A549 (cell line): ENCODE results near the gene MIS18A. TPM values are rescaled to one million over a fixed set of nuclear protein-coding genes. Genes with fewer than 3 reads are reported as not detected.

Experiments
- ATAC-seq, 2 experiments: fragments of 200-7000 bp in 1 of 2; fragments of >200 bp in 1 of 2; cut with Nextera tagmentation in 1 of 2; cut with Tn5 transposase in 1 of 2; 3 replicates each; pipeline versions ENCODE4 v1.8.0 to v1.9.1; 2018 to 2020; ENCODE audit warnings: mild to moderate bottlenecking in 1 of 2, moderate library complexity in 1 of 2
- CTCF ChIA-PET: fragments of 300-600 bp; sonication (Branson Sonifier 250); formaldehyde crosslinking; extraction: SDS; loops from one replicate; lab custom pipeline; 2021; ENCODE audit warnings: antibody characterized with exemption, inconsistent platforms; lab: Yijun Ruan, JAX
- POLR2A ChIA-PET: fragments of 350-600 bp; formaldehyde crosslinking; extraction: SDS; loops from one replicate; lab custom pipeline; 2021; ENCODE audit warnings: antibody characterized with exemption, inconsistent platforms; lab: Yijun Ruan, JAX
- DNase-seq, 2 experiments: peaks; one replicate each; pipeline versions ENCODE4 v3.0.0 to v3.0.0-alpha.2; 2011 to 2016; ENCODE audit warnings: low read depth in 1 of 2, low spot score in 1 of 2
- FAIRE-seq: peaks from 2 replicates; lab custom pipeline; 2011; peaks lifted over from hg19 to GRCh38; lab: Jason Lieb, UNC
- H3K27ac ChIP-seq, 2 experiments: fragments of >200 bp; sonication (Bioruptor Twin); formaldehyde crosslinking; 3 replicates each; pipeline ENCODE4 v1.5.1; 2016 to 2017
- H3K4me1 ChIP-seq: fragments of >200 bp; sonication (Bioruptor Twin); formaldehyde crosslinking; 3 replicates; pipeline ENCODE4 v1.6.1; 2016
- H3K4me2 ChIP-seq: fragments of >200 bp; sonication (Bioruptor Twin); formaldehyde crosslinking; 3 replicates; pipeline ENCODE4 v1.6.1; 2016
- H3K4me3 ChIP-seq: fragments of >200 bp; sonication (Bioruptor Twin); formaldehyde crosslinking; 3 replicates; pipeline ENCODE4 v1.5.1; 2016
- H3K9me3 ChIP-seq: fragments of >200 bp; sonication (Bioruptor Twin); formaldehyde crosslinking; 3 replicates; pipeline ENCODE4 v1.6.1; 2016
- ATOH8 ChIP-seq: fragments of 250-450 bp; sonication (Bioruptor Pico); IDR thresholded peaks from 2 replicates; pipeline ENCODE4 v1.5.0; 2020; ENCODE audit warnings: low read depth, mild to moderate bottlenecking, moderate library complexity
- CBX2 ChIP-seq: fragments of 200-600 bp; sonication (generic); IDR thresholded peaks from 2 replicates; pipeline ENCODE4 v1.6.1; 2016; ENCODE audit warnings: low read depth, mild to moderate bottlenecking, borderline replicate concordance
- CHD2 ChIP-seq: fragments of 150-350 bp; IDR thresholded peaks from 2 replicates; pipeline ENCODE4 v1.6.1; 2014; ENCODE audit warnings: low read length; ENCODE audit not compliant: partially characterized antibody
- CTCF ChIP-seq: fragments of >200 bp; sonication (Bioruptor Twin); formaldehyde crosslinking; IDR thresholded peaks from 3 replicates; pipeline ENCODE4 v1.5.1; 2016
- E2F6 ChIP-seq: IDR thresholded peaks from 2 replicates; pipeline ENCODE4 v1.6.1; 2012; ENCODE audit warnings: low read depth, borderline replicate concordance
- EHMT2 ChIP-seq: fragments of 200-600 bp; sonication (generic); IDR thresholded peaks from 2 replicates; pipeline ENCODE4 v1.6.1; 2016; ENCODE audit warnings: antibody characterized with exemption, low read depth, mild to moderate bottlenecking, moderate library complexity
- ELK1 ChIP-seq: fragments of 150-350 bp; IDR thresholded peaks from 2 replicates; pipeline ENCODE4 v1.6.1; 2014; ENCODE audit warnings: low read depth, mild to moderate bottlenecking, low read length
- FOSB ChIP-seq: fragments of 250-450 bp; sonication (Bioruptor Pico); IDR thresholded peaks from 2 replicates; pipeline ENCODE4 v1.5.0; 2020; ENCODE audit warnings: mild to moderate bottlenecking, moderate library complexity
- FOSL2 ChIP-seq, 2 experiments: fragments of 450-650 bp in 1 of 2; fragments of >200 bp in 1 of 2; sonication (Bioruptor Twin) in 1 of 2; formaldehyde crosslinking; IDR thresholded peaks; 2 replicates each; pipeline versions ENCODE4 v1.5.0 to v1.6.1; 2016 to 2020; ENCODE audit warnings: mild to moderate bottlenecking in 1 of 2, moderate library complexity in 1 of 2
- FOXS1 ChIP-seq: fragments of 250-450 bp; sonication (Bioruptor Pico); IDR thresholded peaks from 2 replicates; pipeline ENCODE4 v1.5.0; 2020; ENCODE audit warnings: mild to moderate bottlenecking, moderate library complexity
- GATA3 ChIP-seq: IDR thresholded peaks from 2 replicates; pipeline ENCODE4 v1.6.1; 2012; ENCODE audit warnings: borderline replicate concordance
- HDAC2 ChIP-seq: fragments of 200-600 bp; sonication (generic); IDR thresholded peaks from 2 replicates; pipeline ENCODE4 v1.6.1; 2016
- HES2 ChIP-seq: fragments of >200 bp; sonication (Bioruptor Twin); formaldehyde crosslinking; IDR thresholded peaks from 2 replicates; pipeline ENCODE4 v1.6.1; 2016
- HEYL ChIP-seq: fragments of 250-450 bp; sonication (Bioruptor Pico); IDR thresholded peaks from 2 replicates; pipeline ENCODE4 v1.8.0; 2021; ENCODE audit warnings: mild to moderate bottlenecking, moderate library complexity
- JUN ChIP-seq, 2 experiments: fragments of >200 bp; sonication (Bioruptor Twin); formaldehyde crosslinking; IDR thresholded peaks; 2 replicates in 1 of 2; 3 replicates in 1 of 2; pipeline ENCODE4 v1.6.1; 2016 to 2017
- KDM5A ChIP-seq: fragments of 200-600 bp; sonication (generic); IDR thresholded peaks from 2 replicates; pipeline ENCODE4 v1.6.1; 2016; ENCODE audit warnings: antibody characterized with exemption, mild to moderate bottlenecking
- MAFK ChIP-seq: fragments of 450-650 bp; IDR thresholded peaks from 2 replicates; pipeline ENCODE4 v1.6.1; 2014; ENCODE audit not compliant: partially characterized antibody
- MAX ChIP-seq: IDR thresholded peaks from 2 replicates; pipeline ENCODE4 v1.6.1; 2012
- PHF8 ChIP-seq: fragments of 200-600 bp; sonication (generic); IDR thresholded peaks from 2 replicates; pipeline ENCODE4 v1.6.1; 2016; ENCODE audit warnings: low read depth, mild to moderate bottlenecking, antibody characterized with exemption, moderate library complexity, borderline replicate concordance
- POLR2A ChIP-seq: IDR thresholded peaks from 2 replicates; pipeline ENCODE4 v1.6.1; 2012; ENCODE audit warnings: mild to moderate bottlenecking, low read length
- POLR2AphosphoS2 ChIP-seq: conservative IDR thresholded peaks from 2 replicates; pipeline ENCODE4 v1.6.1; 2012; ENCODE audit warnings: low read length, improper control_type of control experiment, inconsistent platforms
- RFX5 ChIP-seq: fragments of 450-650 bp; IDR thresholded peaks from 2 replicates; pipeline ENCODE4 v1.7.1; 2014; ENCODE audit warnings: antibody characterized with exemption, mild to moderate bottlenecking, moderate library complexity
- RNF2 ChIP-seq: fragments of 200-600 bp; sonication (generic); IDR thresholded peaks from 2 replicates; pipeline ENCODE4 v1.6.1; 2016; ENCODE audit warnings: low read depth, mild to moderate bottlenecking, antibody characterized with exemption, moderate library complexity, borderline replicate concordance
- SREBF2 ChIP-seq: fragments of 450-650 bp; IDR thresholded peaks from 2 replicates; pipeline ENCODE4 v1.6.1; 2014; ENCODE audit warnings: mild to moderate bottlenecking, moderate library complexity
- USF2 ChIP-seq: fragments of 450-650 bp; IDR thresholded peaks from 2 replicates; pipeline ENCODE4 v1.6.1; 2014; ENCODE audit warnings: antibody characterized with exemption
- ZC3H11A ChIP-seq: fragments of 450-650 bp; IDR thresholded peaks from 2 replicates; pipeline ENCODE4 v1.6.1; 2014; ENCODE audit warnings: antibody characterized with exemption, mild to moderate bottlenecking
- ZFP36 ChIP-seq: fragments of 450-650 bp; IDR thresholded peaks from 2 replicates; pipeline ENCODE4 v1.6.1; 2014; ENCODE audit warnings: borderline replicate concordance; ENCODE audit not compliant: partially characterized antibody
- ZSCAN20 ChIP-seq: fragments of 250-450 bp; sonication (Bioruptor Pico); IDR thresholded peaks from 2 replicates; pipeline ENCODE4 v1.8.0; 2022; ENCODE audit warnings: mild to moderate bottlenecking, moderate library complexity
- WGBS: methylation state at CpG from one replicate; pipeline ENCODE4 v1.1.6; 2017; ENCODE audit errors: missing lambda C conversion rate; 5-methylcytosine and 5-hydroxymethylcytosine counted together
- polyA plus RNA-seq, 4 experiments: library from polyadenylated mRNA; depleted of rRNA in 3 of 4; stranded (reverse); fragments of >200 nt; fragmentation: RNase III in 1 of 4; extraction: RNeasy Plus Mini Kit Qiagen cat#74134 plus additional on column Dnase treatment in 1 of 4; gene quantifications; 2 replicates in 3 of 4; 3 replicates in 1 of 4; pipeline ENCODE4 v1.2.3, GENCODE V29; 2011 to 2017

The MIS18A gene
- polyA plus RNA-seq, 2 of the 4 experiments (the other 2 are of a cell fraction) = 18.4 to 18.8 TPM

GRCh38 chr21:32316361-32317215, 37.7 kb upstream of the MIS18A start:
- CTCF ChIA-PET = interaction anchor here (0.6 to 1.0 kb wide), 2 partner anchors 87 to 255 kb away, joined by 3 to 4 read pairs; no protein-coding TSS in a partner anchor
- DNase-seq (no peak), ATAC-seq (no peak; a peak in 1 of 6 replicates), FAIRE-seq (no peak)
- H3K9me3 ChIP-seq = no peaks in the 10 kb centered on the region
- H3K4me2 ChIP-seq = no peak overlapping the region
- 90% methylated on average over 13 of the region's 22 CpGs for WGBS
- H3K4me1 ChIP-seq = peaks cover under 1% of the 10 kb centered on the region; the same call in 2 of the 3 replicates
- POLR2A ChIA-PET = no interaction called here
- H3K27ac ChIP-seq = no peak overlapping the region
- no peak overlapping the region for H3K4me3 ChIP-seq
- no peak for TF ChIP-seq POLR2A
- TF ChIP-seq CHD2 = no peak
- TF ChIP-seq FOSB = no peak
- no peak for TF ChIP-seq KDM5A
- no peak for TF ChIP-seq CBX2
- no peak for TF ChIP-seq GATA3
- TF ChIP-seq ELK1 = no peak
- no peak for TF ChIP-seq ZFP36
- TF ChIP-seq JUN (IDR thresholded peaks at IDR 0.05) = no peak
- no peak for TF ChIP-seq RNF2
- TF ChIP-seq HDAC2 = no peak
- TF ChIP-seq ATOH8 (CRISPR knock-in tag) = no peak
- TF ChIP-seq ZSCAN20 (CRISPR knock-in tag) = no peak
- no peak for TF ChIP-seq HES2
- TF ChIP-seq EHMT2 = no peak
- TF ChIP-seq FOSL2 (IDR thresholded peaks at IDR 0.05) = no peak
- no peak for TF ChIP-seq FOSL2 (CRISPR knock-in tag; IDR thresholded peaks at IDR 0.05)
- TF ChIP-seq FOXS1 (CRISPR knock-in tag) = no peak
- TF ChIP-seq E2F6 = no peak
- TF ChIP-seq PHF8 = no peak

GRCh38 chr21:32315511-32316281, 36.8 kb upstream of the MIS18A start:
- Histone ChIP-seq H3K9me3 (no peaks in the 10 kb centered on the region), H3K4me2 (no peak overlapping the region), H3K4me1 (no peaks in the 10 kb centered on the region), H3K27ac (no peak overlapping the region), H3K4me3 (no peak overlapping the region)
- ATAC-seq (no peak), DNase-seq (no peak), FAIRE-seq (no peak)
- POLR2A ChIA-PET = no interaction called here
- TF ChIP-seq RFX5 (no peak), ZC3H11A (no peak), JUN (IDR thresholded peaks at IDR 0.05) (no peak), HEYL (CRISPR knock-in tag) (no peak), GATA3 (no peak), MAFK (no peak), HDAC2 (no peak), SREBF2 (no peak), MAX (no peak), KDM5A (no peak), USF2 (no peak), POLR2AphosphoS2 (no peak), CTCF (no peak)
- TF ChIP-seq, all 56 proteins: peak for 0
- 96% methylated on average over 14 of the region's 14 CpGs for WGBS
- CTCF ChIA-PET = interaction anchor here (1.0 kb wide), 1 partner anchor 87 kb away, joined by 3 read pairs; no protein-coding TSS in a partner anchor
